Measurements from ENCODE around the gene ADGRG7. TPM values are rescaled to one million over a fixed set of nuclear protein-coding genes. Genes with fewer than 3 reads are reported as not detected.

Gene ADGRG7
- total RNA-seq, result 43.2 and 46.5 TPM in 2 replicates
- 38.6 and 49.4 TPM in 2 replicates for polyA plus RNA-seq

- no peak within 1 kb of the TSS for H3K27ac ChIP-seq
- DNase-seq (ENCODE audit: low read depth in 1 of 2, low spot score in 1 of 2), result no peak
- no peaks in the 10 kb centered on the region for H3K36me3 ChIP-seq
- peaks cover 2% of the 10 kb centered on the region for H3K4me1 ChIP-seq (ENCODE audit: low read depth)
- no peaks in the 10 kb centered on the region for H3K27me3 ChIP-seq
- H3K9me3 ChIP-seq (ENCODE audit: low read depth), result no peaks in the 10 kb centered on the region
- TF ChIP-seq CTCF (IDR thresholded peaks at IDR 0.05; ENCODE audit: low read depth, low read length), result no peak
- no peak within 1 kb of the TSS for H3K4me3 ChIP-seq
Observed at GRCh38 chr3:100609305-100609704, at the start of gene ADGRG7. ADGRG7 (plus strand) TSS chr3:100609601; CDS start chr3:100609857, 256 bp downstream.

GRCh38 chr3:100560426-100560825 is 49.0 kb upstream of the ADGRG7 start:
- DNase-seq (ENCODE audit: low read depth in 1 of 2, low spot score in 1 of 2), result no peak
- H3K4me3 ChIP-seq, result no peak overlapping the region
- no peaks in the 10 kb centered on the region for H3K36me3 ChIP-seq
- no peaks in the 10 kb centered on the region for H3K9me3 ChIP-seq (ENCODE audit: low read depth)
- no peaks in the 10 kb centered on the region for H3K27me3 ChIP-seq
- no peak for TF ChIP-seq CTCF (IDR thresholded peaks at IDR 0.05; ENCODE audit: low read depth, low read length)
- H3K4me1 ChIP-seq (ENCODE audit: low read depth), result peaks cover 26% of the 10 kb centered on the region
- H3K27ac ChIP-seq, result no peak overlapping the region

DNA sequence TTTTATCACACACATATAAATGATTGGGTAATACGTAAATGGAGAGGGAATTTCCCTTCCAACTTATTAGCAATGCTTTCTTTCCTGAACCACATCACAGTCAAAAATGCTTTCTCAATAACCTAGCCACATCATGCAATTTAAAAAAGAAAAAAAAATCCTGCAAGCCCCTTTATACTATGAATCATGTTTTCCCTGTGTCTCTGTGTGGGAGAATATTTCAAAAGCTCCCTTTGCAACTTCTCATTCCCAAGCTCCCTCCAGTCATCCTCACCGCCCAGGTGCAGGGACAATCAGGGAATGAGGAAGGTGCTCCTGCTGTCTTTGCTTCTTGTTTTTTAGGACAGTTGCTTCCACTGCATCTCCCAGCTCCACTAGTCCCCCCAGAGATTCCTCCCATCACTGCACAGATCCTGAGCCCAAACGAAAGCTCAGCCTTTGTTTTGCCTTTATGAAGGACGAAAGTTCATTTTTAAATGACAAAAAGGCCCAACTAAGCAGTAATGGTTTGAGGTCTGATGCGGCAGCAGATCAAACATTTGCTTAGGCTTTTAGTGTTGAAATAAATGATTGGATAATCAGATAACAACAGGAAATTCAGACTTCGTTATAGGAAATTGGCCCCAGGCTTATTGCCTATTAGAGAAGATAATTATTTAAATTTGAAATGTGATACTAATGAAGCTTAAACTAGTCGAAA is 47.8 kb upstream of the ADGRG7 start:
- Histone ChIP-seq H3K4me1 (ENCODE audit: low read depth) (peaks cover 26% of the 10 kb centered on the region), H3K27me3 (no peaks in the 10 kb centered on the region), H3K27ac (no peak overlapping the region), H3K4me3 (no peak overlapping the region), H3K9me3 (ENCODE audit: low read depth) (no peaks in the 10 kb centered on the region), H3K36me3 (no peaks in the 10 kb centered on the region)
- DNase-seq (ENCODE audit: low read depth in 1 of 2, low spot score in 1 of 2), result peak in 1 of 2 donors; percentile 89
- no peak for TF ChIP-seq CTCF (IDR thresholded peaks at IDR 0.05; ENCODE audit: low read depth, low read length)

DNA sequence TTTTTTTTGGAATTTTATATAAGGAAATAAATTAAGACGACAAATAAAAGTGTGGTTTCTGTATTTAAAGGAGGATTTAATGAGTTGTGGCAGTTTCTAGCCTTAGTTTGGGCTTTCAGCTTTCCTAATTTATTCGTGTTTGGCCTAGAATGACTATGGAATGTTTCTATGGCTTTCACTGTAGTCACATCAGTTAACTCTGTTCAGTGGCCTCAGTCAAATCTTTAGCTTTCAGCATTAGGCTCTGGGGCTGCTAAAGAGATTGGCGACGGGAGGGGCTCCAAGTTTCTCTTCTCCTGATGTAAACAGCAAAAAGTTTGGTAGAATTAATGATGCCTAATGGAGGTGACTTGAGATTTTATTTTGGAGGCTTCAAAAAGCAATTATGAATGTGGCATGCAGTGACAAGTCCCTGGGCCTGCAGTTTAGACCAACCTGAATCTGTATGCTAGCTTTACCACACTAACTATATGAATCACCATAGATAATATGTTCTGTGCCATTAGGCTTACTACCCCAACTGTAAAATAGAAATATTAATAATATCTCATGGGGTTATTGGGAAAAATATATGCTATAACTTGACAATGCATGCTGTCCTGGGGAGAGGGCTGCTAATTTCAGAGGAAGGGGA is 47.1 kb upstream of the ADGRG7 start:
- no peak for TF ChIP-seq CTCF (IDR thresholded peaks at IDR 0.05; ENCODE audit: low read depth, low read length)
- H3K27me3 ChIP-seq, result no peaks in the 10 kb centered on the region
- peaks cover 26% of the 10 kb centered on the region for H3K4me1 ChIP-seq (ENCODE audit: low read depth)
- no peak overlapping the region for H3K4me3 ChIP-seq
- H3K36me3 ChIP-seq, result no peaks in the 10 kb centered on the region
- no peaks in the 10 kb centered on the region for H3K9me3 ChIP-seq (ENCODE audit: low read depth)
- no peak for DNase-seq (ENCODE audit: low read depth in 1 of 2, low spot score in 1 of 2)
- H3K27ac ChIP-seq, result no peak overlapping the region

DNA sequence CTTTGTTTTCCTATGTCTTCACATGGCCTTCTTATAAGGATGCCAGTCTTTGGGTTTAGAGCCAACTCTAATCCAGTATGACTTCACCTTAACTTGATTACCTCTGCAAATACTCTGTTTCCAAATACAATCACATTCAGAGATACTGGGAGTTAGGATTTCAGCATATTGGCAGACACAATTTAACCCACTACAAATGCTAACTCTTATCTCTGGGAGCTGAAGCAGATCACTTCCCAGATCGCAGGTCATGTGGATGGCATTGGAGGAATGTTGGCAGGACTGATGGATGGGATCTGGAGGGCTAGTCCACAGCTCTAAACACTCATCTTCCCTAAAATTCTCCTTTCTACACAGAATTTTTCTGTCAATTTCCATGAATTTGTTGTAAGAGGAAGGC is 46.2 kb upstream of the ADGRG7 start:
- no peaks in the 10 kb centered on the region for H3K27me3 ChIP-seq
- DNase-seq (ENCODE audit: low read depth in 1 of 2, low spot score in 1 of 2), result no peak

More for the DNA sequence above, 46.2 kb upstream of the ADGRG7 start:
- Histone ChIP-seq H3K9me3 (ENCODE audit: low read depth) (no peaks in the 10 kb centered on the region), H3K36me3 (no peaks in the 10 kb centered on the region), H3K27ac (peak overlapping the region; percentile 64), H3K4me1 (ENCODE audit: low read depth) (peaks cover 24% of the 10 kb centered on the region), H3K4me3 (no peak overlapping the region)
- no peak for TF ChIP-seq CTCF (IDR thresholded peaks at IDR 0.05; ENCODE audit: low read depth, low read length)
